Activated CD8-positive, alpha-beta T cell treated with anti-CD3 and anti-CD28 coated beads for 36 hours (primary cell): ENCODE measurements around the gene TMEM207. TPM values are rescaled to one million over a fixed set of nuclear protein-coding genes. Genes with fewer than 3 reads are reported as not detected.
A peak's percentile ranks its signal among the peaks of the same experiment; 100 is the strongest.

ENCODE experiments used
- ATAC-seq: fragments of 200-7000 bp; cut with Tn5 transposase; one replicate; pipeline ENCODE4 v1.10.0; 2021; ENCODE audit warnings: mild to moderate bottlenecking, moderate library complexity
- CTCF ChIA-PET: fragments of 350-600 bp; sonication (Branson Sonifier 250); formaldehyde crosslinking; loops from one replicate; lab custom pipeline; 2021; ENCODE audit warnings: antibody characterized with exemption; lab: Charles Lee
- POLR2A ChIA-PET: fragments of 350-600 bp; sonication (Branson Sonifier 250); formaldehyde crosslinking; loops from one replicate; lab custom pipeline; 2021; ENCODE audit warnings: antibody characterized with exemption; lab: Charles Lee
- DNase-seq: peaks from one replicate; pipeline ENCODE4 v3.0.0-alpha.2; 2020
- H3K27ac Mint-ChIP-seq: one replicate; pipeline ENCODE4 v1.8.0; 2021; ENCODE audit warnings: mild to moderate bottlenecking, mixed read lengths
- H3K27me3 Mint-ChIP-seq: one replicate; pipeline ENCODE4 v1.8.0; 2021; ENCODE audit warnings: mixed read lengths
- H3K36me3 Mint-ChIP-seq: one replicate; pipeline ENCODE4 v1.8.0; 2021; ENCODE audit warnings: low read depth, mixed read lengths
- H3K4me1 Mint-ChIP-seq: one replicate; pipeline ENCODE4 v1.8.0; 2021; ENCODE audit warnings: low read depth, mixed read lengths
- H3K4me3 Mint-ChIP-seq: one replicate; pipeline ENCODE4 v1.8.0; 2021; ENCODE audit warnings: mild to moderate bottlenecking, moderate library complexity, mixed read lengths
- H3K9me3 Mint-ChIP-seq: one replicate; pipeline ENCODE4 v1.8.0; 2021; ENCODE audit warnings: mixed read lengths
- intact Hi-C: fragments of 100-400 bp; cut with micrococcal nuclease; formaldehyde crosslinking; loops from one replicate; pipeline ENCODE4 v1.10.0; 2022
- total RNA-seq, 2 experiments: library from RNA; stranded (reverse); gene quantifications; one replicate each; pipeline ENCODE4 v1.2.3, GENCODE V29; 2021
- TF ChIP-seq, protein P1 (sequence below): fragments of 200-600 bp; IDR thresholded peaks from one replicate; pipeline ENCODE4 v1.8.0; 2022; ENCODE audit warnings: antibody characterized with exemption, mild to moderate bottlenecking

The TMEM207 gene
- total RNA-seq, 2 experiments from 2014 or later = not detected

DNA sequence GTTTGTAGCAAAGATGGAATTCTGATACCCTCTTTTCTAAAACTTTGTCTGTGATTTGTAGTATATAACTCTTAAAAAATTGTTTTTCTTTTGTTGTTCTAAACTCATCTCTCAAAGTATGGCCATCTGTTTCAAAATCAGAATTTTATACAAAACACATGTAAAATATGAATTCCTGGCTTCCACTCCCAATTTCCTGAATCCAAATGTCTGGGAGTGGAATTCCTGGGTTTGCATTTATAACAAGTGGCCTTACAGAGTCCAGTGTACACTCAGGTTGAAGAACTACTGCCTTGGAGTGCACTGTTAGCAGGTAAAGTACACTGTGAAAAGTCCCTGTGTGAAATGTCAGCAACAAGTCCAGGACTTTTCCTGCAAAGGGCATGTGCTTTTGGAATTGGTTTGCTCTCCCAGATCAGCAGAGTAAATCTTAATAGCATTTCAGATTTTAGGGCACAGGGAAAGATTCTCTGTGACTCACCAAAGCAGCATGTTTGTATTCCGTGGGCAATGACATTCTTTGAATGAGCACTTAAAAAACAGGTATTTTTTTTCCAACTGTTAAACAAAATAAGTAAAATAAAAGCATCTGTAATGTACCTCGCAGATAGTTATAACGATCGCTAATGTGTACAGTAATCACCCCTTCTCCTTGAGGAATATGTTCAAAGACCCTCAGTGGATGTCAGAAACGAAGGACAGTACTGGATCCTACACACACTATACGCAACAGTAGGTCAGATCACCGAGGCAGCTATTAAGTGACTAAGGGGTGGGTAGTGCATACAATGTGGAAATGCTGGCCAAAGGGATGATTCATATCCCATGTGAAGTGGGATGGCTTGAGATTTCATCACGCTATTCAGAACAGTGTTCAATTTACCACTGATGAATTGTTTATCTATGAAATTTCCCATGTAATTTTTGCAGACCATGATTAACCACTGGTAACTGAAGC is 63.7 kb downstream of the TMEM207 start:
- Mint-ChIP-seq H3K27me3 (peaks cover 5% of the 10 kb centered on the region), H3K4me1 (no peaks in the 10 kb centered on the region), H3K36me3 (no peaks in the 10 kb centered on the region), H3K4me3 (no peak overlapping the region), H3K9me3 (no peaks in the 10 kb centered on the region), H3K27ac (no peak overlapping the region)
- TF ChIP-seq, protein P1, sequence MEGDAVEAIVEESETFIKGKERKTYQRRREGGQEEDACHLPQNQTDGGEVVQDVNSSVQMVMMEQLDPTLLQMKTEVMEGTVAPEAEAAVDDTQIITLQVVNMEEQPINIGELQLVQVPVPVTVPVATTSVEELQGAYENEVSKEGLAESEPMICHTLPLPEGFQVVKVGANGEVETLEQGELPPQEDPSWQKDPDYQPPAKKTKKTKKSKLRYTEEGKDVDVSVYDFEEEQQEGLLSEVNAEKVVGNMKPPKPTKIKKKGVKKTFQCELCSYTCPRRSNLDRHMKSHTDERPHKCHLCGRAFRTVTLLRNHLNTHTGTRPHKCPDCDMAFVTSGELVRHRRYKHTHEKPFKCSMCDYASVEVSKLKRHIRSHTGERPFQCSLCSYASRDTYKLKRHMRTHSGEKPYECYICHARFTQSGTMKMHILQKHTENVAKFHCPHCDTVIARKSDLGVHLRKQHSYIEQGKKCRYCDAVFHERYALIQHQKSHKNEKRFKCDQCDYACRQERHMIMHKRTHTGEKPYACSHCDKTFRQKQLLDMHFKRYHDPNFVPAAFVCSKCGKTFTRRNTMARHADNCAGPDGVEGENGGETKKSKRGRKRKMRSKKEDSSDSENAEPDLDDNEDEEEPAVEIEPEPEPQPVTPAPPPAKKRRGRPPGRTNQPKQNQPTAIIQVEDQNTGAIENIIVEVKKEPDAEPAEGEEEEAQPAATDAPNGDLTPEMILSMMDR = no peak
- ChIA-PET CTCF (no interaction called here), POLR2A (no interaction called here)
- DNase-seq (no peak), ATAC-seq (no peak)
- intact Hi-C loops = no loop called here

DNA sequence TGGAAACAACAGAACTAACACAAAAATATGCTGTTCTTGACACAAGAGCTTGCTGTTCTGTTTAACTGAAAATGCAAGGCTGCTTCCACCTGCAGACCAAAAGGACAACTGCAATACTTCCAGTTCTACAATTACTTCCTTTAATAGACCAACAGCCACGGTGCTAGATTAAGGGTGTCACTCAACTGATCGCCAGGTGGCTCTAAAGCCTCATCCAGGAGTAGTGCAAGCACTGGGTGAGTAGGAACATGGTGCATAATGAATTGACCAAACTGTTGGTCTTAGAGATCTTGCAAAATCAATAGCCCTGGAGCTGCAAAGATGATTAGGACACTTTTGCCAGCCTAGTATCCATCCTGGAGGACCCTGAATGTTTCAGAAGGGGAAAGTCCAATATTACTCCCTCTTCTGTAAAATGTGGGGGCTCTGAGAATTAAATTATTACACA is 65.4 kb downstream of the TMEM207 start:
- TF ChIP-seq, protein P1 = peak; percentile 36
- ATAC-seq (peak; percentile 69), DNase-seq (peak; percentile 39)
- ChIA-PET CTCF (interaction anchor here (0.6 to 1.9 kb wide), 9 partner anchors 18 to 423 kb away, joined by 3 to 6 read pairs (median 3); partner anchors contain the start of gene CLDN1), POLR2A (interaction anchor here (0.7 kb wide), 1 partner anchor 194 kb away, joined by 3 read pairs; no protein-coding TSS in a partner anchor)
- no peaks in the 10 kb centered on the region for H3K36me3 Mint-ChIP-seq
- H3K27me3 Mint-ChIP-seq = peaks cover 7% of the 10 kb centered on the region
- intact Hi-C loops = no loop called here
- H3K4me3 Mint-ChIP-seq = no peak overlapping the region
- H3K9me3 Mint-ChIP-seq = no peaks in the 10 kb centered on the region
- no peak overlapping the region for H3K27ac Mint-ChIP-seq
- H3K4me1 Mint-ChIP-seq = no peaks in the 10 kb centered on the region

DNA sequence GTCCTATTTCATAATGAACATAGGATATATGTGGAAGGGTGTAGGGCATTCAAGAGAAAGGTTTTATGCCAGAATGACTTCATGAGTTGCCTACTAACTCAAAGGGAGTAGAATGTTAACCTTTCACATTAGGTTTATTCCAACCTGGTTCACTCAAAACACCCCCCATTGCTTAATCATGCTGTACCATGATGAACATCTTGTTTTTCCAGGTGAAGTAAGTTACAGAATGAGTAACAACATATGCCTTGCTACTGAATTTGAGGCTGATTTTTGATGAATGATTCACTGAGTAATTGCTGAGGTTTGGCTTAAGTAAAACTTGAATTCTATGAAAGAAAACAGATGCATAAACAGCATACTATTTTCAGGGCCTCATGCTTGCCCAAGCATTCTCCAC is 67.6 kb downstream of the TMEM207 start:
- no peaks in the 10 kb centered on the region for H3K9me3 Mint-ChIP-seq
- POLR2A ChIA-PET = no interaction called here
- peaks cover 5% of the 10 kb centered on the region for H3K27me3 Mint-ChIP-seq
- H3K36me3 Mint-ChIP-seq = no peaks in the 10 kb centered on the region
- H3K4me3 Mint-ChIP-seq = no peak overlapping the region
- CTCF ChIA-PET = interaction anchor here (1.0 kb wide), 1 partner anchor 158 kb away, joined by 3 read pairs; no protein-coding TSS in a partner anchor
- intact Hi-C loops = no loop called here
- peak; percentile 64 for ATAC-seq
- DNase-seq = no peak
- no peak overlapping the region for H3K27ac Mint-ChIP-seq
- H3K4me1 Mint-ChIP-seq = no peaks in the 10 kb centered on the region
- TF ChIP-seq, protein P1 = no peak

DNA sequence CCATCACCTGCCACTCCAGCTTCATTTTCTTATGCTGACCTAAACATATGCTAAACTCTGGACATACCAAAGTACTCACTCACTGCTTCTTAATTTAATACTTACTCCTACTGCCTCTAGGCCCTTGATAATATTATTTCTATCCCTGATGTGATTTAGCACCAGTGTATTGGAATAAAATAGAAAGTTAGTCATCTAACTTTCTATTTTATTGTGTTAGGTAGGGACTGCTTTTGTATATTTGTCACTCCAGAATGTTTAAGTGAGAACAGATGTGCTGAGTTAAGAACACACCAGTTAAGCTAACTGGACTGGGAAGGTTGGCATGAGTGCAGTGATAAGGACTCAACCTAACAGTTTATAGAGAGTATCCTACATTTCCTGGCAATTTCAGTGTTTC is 68.3 kb downstream of the TMEM207 start:
- H3K27me3 Mint-ChIP-seq = peaks cover 8% of the 10 kb centered on the region
- no peak overlapping the region for H3K4me3 Mint-ChIP-seq
- no peak overlapping the region for H3K27ac Mint-ChIP-seq
- ChIA-PET CTCF (interaction anchor here (1.0 kb wide), 1 partner anchor 157 kb away, joined by 3 read pairs; no protein-coding TSS in a partner anchor), POLR2A (no interaction called here)
- H3K9me3 Mint-ChIP-seq = no peaks in the 10 kb centered on the region
- TF ChIP-seq, protein P1 = no peak
- DNase-seq = no peak
- no peaks in the 10 kb centered on the region for H3K4me1 Mint-ChIP-seq
- no peak for ATAC-seq
- no peaks in the 10 kb centered on the region for H3K36me3 Mint-ChIP-seq
- intact Hi-C loops = no loop called here

DNA sequence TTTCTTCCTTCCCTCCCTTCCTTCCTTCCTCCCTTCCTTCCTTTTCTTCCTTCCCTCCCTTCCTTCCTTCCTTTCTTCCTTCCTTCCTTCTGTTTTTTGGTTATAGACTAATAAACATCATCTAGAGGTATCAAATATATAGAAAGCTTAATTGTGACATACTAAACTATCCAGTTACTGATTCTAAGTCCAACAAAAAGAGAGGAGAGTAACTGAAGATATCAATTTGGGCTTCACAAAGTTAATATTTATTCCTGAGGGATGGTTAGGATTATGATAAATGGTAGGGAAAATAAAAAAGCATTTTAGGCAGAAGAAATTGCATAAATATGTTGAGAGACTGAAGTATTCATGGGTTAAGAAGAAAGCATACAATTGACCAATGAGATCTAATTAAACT is 69.5 kb downstream of the TMEM207 start:
- H3K27me3 Mint-ChIP-seq = peaks cover 16% of the 10 kb centered on the region
- H3K4me3 Mint-ChIP-seq = no peak overlapping the region
- POLR2A ChIA-PET = no interaction called here
- H3K9me3 Mint-ChIP-seq = no peaks in the 10 kb centered on the region
- H3K36me3 Mint-ChIP-seq = no peaks in the 10 kb centered on the region
- no peak for ATAC-seq
- no peaks in the 10 kb centered on the region for H3K4me1 Mint-ChIP-seq
- H3K27ac Mint-ChIP-seq = no peak overlapping the region
- CTCF ChIA-PET = no interaction called here
- no peak for DNase-seq
- intact Hi-C loops = no loop called here
- TF ChIP-seq, protein P1 = no peak
